CMK (cell line): ENCODE results near the gene NSF.

Experiments used
- DNase-seq: peaks from one replicate; pipeline ENCODE4 v3.0.0-alpha.2; 2010; ENCODE audit warnings: low read depth

The NSF gene

GRCh38 chr17:46800573-46800972 lies 210.1 kb downstream of the NSF start:
- DNase-seq = no peak

GRCh38 chr17:46802800-46803199 lies 212.3 kb downstream of the NSF start:
- DNase-seq = no peak

GRCh38 chr17:46803544-46803943 lies 213.1 kb downstream of the NSF start:
- DNase-seq = no peak

DNA sequence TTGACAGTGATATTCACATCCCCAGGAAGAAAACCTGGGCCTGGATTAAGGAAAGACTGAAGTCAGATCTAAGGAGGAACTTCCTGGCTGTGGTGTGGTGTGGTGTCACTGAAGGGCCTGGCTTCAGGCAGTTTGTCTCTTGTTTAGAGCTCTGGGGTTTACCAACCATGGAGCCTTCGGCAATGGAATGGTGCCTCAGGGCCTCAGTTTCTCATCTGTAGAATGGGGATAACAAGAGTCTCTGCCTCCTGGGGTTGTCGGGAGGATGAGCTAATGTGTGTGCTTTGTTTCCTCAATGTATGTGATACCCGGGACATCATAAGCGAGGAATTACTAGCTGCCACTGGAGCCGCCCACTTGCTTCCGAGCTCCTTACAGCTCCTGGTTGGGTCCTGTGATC lies 215.3 kb downstream of the NSF start:
- no peak for DNase-seq
